ENCODE measurements around the gene APOD. TPM values are rescaled to one million over a fixed set of nuclear protein-coding genes. Genes with fewer than 3 reads are reported as not detected.
"Not testable (repeated sequence)": the region's sequence is repeated elsewhere in the genome, so short reads cannot be mapped to it uniquely, and the experiment has no call there.

Gene APOD
- total RNA-seq, 1 donor from 2014 or later: 549 TPM

DNA sequence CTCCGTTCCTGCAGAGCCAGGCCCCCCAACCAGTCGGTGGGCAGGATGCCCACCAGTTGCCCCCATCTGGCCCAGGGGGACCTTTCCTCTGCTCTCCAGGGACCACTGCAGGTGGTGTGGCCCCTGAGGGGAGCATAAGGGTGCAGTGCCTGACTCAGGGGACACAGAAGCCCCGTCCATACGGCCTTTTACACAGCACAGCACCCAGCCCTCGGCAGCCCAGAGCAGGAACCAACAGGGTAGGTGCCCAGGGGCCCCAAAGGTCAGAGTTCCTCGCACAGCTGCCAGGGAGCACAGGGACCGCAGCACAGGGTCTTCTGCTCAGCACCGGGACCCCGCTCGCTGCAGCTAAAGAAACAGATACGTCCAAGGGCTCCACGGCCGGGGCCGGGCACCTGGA lies 40.4 kb upstream of the APOD start:
- DNase-seq (ENCODE audit: extremely low spot score in 2 of 2); intact Hi-C loops (cut with DNase I); H3K9me3 ChIP-seq; H3K4me1 ChIP-seq; H3K27ac ChIP-seq; H3K36me3 ChIP-seq; H3K27me3 ChIP-seq; H3K4me3 ChIP-seq: not testable (repeated sequence)

DNA sequence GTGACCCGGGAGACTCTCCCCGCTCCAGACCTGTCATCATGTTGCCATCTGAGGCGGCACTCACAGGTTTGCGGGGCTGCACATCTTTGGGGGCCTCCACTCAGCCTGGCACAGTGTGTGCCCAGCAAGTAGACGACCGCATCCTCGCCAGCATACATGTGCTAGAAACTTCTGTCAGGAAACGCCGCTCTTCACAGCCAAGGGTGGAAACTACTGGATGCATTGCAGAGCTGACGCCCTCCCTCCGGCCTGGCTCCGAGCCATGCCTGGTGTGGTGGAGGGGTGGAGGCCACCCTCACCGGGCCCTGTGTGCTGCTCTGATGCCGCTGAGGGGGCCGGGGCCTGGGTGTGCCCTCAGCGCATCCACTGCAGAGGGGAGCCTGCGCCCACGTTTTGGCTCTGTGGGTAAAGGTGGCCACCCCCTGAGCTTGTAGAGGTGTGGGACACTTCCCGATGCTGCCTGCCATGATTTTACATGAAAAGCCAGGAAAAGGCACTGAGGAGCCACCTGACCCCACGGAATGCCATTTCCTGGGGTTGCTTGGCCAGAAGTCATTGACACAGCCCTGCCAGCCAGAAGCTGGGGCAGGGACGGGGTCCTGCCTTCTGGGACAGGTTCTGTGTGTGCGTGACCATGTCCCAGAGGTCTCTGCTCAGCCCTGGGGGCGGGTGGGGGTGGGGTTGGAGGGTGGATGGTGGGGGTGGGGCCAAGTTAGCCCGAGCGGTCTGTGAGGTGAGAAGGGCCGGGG lies 39.7 kb upstream of the APOD start:
- not testable (repeated sequence) for H3K36me3 ChIP-seq; DNase-seq (ENCODE audit: extremely low spot score in 2 of 2); H3K27ac ChIP-seq

DNA sequence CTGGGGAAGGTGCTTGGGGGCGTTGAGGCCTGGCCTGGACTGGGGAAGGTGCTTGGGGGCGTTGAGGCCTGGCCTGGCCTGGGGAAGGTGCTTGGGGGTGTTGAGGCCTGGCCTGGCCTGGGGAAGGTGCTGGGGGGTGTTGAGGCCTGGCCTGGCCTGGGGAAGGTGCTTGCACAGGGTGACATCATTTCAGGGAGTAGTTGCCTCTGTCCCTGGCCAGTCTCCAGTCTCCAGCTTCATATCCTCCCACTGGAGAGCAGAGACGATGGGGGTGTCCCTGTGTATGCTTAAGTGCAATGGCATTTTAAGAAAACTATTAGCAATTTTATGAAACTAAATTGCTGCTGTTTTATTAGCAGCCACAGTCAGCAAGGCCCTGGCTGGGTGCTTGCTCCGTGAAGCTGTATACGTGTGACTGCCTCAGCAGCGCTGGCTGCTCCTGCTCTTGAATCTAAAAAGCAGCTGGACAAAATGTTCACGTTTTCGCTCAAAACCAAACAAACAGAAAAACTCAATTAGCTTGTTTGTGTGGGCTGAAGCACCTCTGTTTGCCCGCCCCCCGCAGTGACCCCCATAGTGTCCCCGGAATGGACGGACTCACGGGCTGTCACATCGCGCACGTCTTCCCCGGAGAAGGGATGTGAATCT lies 38.9 kb upstream of the APOD start:
- H3K27me3 ChIP-seq; H3K4me3 ChIP-seq; H3K4me1 ChIP-seq; intact Hi-C loops (cut with DNase I); H3K27ac ChIP-seq; H3K9me3 ChIP-seq; DNase-seq (ENCODE audit: extremely low spot score in 2 of 2); H3K36me3 ChIP-seq: not testable (repeated sequence)

More for the DNA sequence above, 39.7 kb upstream of the APOD start:
- intact Hi-C loops (cut with DNase I); H3K4me1 ChIP-seq; H3K4me3 ChIP-seq; H3K9me3 ChIP-seq; H3K27me3 ChIP-seq: not testable (repeated sequence)

DNA sequence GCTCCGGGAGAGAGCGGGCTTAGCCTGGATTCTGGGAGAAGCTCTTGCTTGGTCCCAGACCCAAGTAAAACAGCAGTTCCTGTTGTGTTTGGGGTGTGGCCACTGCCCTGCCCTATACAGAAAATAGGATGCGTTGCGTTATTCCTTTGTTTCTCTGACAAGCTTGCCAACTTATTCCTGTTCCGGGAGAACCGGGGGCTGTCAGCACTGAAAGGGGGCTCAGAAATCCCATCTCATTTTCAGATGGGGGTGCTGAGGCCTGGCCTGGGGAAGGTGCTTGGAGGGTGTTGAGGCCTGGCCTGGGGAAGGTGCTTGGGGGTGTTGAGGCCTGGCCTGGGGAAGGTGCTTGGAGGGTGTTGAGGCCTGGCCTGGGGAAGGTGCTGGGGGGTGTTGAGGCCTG lies 38.3 kb upstream of the APOD start:
- intact Hi-C loops (cut with DNase I); H3K27ac ChIP-seq; H3K27me3 ChIP-seq; H3K9me3 ChIP-seq; H3K4me3 ChIP-seq; DNase-seq (ENCODE audit: extremely low spot score in 2 of 2); H3K4me1 ChIP-seq; H3K36me3 ChIP-seq: not testable (repeated sequence)

DNA sequence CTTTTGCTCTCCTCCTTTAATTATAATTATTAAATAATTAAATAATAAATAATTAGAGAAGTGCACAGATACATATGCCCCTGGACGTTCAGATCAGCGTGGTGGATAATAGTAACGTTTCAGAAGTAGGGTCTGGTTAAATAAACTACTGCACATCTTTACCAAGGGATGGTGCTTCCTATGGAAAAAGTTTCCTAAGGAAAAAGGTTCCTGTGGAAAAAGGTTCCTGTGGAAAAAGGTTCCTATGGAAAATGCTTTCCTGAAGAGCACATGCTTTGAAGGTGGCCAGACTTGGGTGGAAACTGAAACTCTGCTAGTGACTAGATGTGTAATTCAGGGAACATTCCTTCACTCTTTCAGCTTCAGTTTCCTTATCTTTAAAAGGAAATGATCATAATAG lies 37.4 kb upstream of the APOD start:
- DNase-seq (ENCODE audit: extremely low spot score in 2 of 2); H3K27ac ChIP-seq; intact Hi-C loops (cut with DNase I); H3K36me3 ChIP-seq; H3K9me3 ChIP-seq; H3K27me3 ChIP-seq; H3K4me3 ChIP-seq; H3K4me1 ChIP-seq: not testable (repeated sequence)

DNA sequence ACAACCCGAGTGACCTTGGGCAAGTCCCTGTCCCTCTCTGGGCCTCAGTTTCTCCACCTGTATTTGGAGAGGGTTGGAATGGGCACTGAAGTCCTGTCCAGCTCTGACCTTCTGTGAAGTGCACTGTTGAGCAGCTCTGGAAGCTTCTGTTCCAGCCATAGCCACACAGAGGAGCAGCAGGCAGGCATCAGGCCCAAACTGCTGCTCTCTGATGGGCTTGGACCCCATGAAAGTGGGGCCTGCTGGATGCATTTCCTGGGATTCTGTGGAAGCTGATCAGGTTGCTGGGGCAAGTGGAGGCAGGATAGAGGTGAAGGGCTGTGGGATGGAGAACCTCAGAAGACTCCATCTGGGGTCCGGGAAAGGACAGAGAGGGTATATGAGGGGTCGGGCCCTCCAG lies 36.7 kb upstream of the APOD start:
- H3K36me3 ChIP-seq; DNase-seq (ENCODE audit: extremely low spot score in 2 of 2); H3K9me3 ChIP-seq; H3K27ac ChIP-seq; H3K4me1 ChIP-seq; H3K27me3 ChIP-seq; intact Hi-C loops (cut with DNase I); H3K4me3 ChIP-seq: not testable (repeated sequence)

DNA sequence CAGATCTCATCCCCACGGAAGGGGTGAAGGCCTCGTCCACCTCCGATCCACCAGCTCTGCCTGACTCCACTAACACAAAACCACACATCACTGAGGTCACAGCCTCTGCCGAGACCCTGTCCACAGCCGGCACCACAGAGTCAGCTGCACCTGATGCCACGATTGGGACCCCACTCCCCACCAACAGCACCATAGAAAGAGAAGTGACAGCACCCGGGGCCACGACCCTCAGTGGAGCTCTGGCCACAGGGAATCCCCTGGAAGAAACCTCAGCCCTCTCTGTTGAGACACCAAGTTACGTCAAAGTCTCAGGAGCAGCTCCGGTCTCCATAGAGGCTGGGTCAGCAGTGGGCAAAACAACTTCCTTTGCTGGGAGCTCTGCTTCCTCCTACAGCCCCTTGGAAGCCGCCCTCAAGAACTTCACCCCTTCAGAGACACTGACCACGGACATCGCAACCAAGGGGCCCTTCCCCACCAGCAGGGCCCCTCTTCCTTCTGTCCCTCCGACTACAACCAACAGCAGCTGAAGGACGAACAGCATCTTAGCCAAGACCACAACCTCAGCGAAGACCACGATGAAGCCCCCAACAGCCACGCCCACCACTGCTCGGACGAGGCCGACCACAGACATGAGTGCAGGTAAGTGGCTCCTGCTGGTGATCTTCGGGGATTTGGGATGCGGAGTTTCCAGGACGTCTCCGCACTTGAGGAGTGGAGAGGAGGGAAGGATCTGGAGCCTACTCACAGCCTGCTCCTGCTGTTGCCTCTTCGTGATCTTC lies 36.0 kb upstream of the APOD start:
- H3K4me3 ChIP-seq; DNase-seq (ENCODE audit: extremely low spot score in 2 of 2); H3K27ac ChIP-seq; H3K4me1 ChIP-seq; H3K9me3 ChIP-seq; intact Hi-C loops (cut with DNase I); H3K36me3 ChIP-seq; H3K27me3 ChIP-seq: not testable (repeated sequence)

DNA sequence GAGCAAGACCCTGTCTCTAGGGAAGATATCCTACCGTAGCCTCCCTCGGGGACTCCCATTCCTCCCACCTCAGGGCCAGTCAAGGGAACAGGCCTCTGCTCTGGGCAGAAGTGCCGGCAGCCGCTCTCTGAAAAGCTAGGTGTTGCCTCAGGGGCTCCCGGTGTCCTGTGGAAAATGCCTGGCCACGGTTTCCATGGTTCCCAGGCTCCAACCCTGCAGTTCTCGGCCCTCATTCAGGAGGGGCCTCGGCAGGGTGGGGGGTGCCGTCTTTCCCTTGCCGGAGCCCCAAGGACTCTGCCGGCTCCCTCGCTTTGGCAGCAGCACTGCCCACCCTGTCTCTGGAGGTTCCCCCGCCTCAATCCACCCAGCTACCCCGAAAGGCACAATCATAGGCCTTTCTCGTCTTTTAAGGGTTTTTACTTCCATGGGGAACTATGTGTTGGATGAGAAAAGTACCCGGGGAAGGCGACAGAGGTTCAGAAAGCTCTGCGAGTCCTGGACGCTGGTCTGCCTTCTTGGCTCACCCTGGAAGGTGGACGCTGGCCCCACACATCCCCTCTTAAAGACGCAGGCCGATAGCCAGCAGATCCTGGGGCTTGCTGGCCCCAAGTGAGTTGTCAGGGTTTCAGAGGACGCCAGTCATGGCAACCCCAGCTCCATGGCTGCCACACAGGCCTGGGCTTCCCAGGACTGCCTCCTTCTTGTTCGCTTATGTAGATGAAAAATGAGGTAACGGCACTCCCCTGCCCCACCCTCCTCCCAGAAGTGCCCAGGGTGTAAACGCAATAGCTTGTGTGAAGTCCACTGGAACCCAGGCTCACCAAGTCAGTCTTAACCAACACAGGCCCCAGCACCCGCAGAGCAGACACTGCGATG lies 34.3 kb upstream of the APOD start:
- H3K4me3 ChIP-seq; H3K4me1 ChIP-seq; H3K36me3 ChIP-seq; DNase-seq (ENCODE audit: extremely low spot score in 2 of 2); H3K27ac ChIP-seq; H3K9me3 ChIP-seq; H3K27me3 ChIP-seq; intact Hi-C loops (cut with DNase I): not testable (repeated sequence)

DNA sequence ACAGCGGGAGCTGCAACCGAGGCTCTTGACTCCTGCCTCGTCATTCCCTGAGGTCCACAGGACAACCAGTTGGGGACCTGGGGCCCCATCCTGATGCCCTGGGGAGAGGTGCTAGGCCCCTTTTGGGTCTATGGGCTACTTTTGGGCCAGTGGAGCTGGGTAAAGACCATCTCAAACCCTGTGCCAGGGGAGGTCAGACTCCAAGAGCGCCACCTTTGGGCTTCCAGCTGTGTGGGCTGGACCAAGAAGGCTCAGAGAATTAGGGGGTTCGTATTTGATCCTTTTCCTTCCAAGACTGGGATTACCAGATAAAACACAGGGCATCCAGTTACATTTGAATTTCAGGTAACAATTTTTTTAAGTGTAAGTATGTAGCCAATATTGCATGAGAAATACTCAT lies 33.4 kb upstream of the APOD start:
- H3K36me3 ChIP-seq; DNase-seq (ENCODE audit: extremely low spot score in 2 of 2); H3K4me3 ChIP-seq; H3K9me3 ChIP-seq; H3K4me1 ChIP-seq; H3K27ac ChIP-seq; intact Hi-C loops (cut with DNase I); H3K27me3 ChIP-seq: not testable (repeated sequence)

All from vagina (tissue), 2 donors.